ENCODE results near the gene KRT79. TPM values are rescaled to one million over a fixed set of nuclear protein-coding genes. Genes with fewer than 3 reads are reported as not detected.

Gene KRT79
- total RNA-seq, 6 experiments from 2014 or later, result not detected

DNA sequence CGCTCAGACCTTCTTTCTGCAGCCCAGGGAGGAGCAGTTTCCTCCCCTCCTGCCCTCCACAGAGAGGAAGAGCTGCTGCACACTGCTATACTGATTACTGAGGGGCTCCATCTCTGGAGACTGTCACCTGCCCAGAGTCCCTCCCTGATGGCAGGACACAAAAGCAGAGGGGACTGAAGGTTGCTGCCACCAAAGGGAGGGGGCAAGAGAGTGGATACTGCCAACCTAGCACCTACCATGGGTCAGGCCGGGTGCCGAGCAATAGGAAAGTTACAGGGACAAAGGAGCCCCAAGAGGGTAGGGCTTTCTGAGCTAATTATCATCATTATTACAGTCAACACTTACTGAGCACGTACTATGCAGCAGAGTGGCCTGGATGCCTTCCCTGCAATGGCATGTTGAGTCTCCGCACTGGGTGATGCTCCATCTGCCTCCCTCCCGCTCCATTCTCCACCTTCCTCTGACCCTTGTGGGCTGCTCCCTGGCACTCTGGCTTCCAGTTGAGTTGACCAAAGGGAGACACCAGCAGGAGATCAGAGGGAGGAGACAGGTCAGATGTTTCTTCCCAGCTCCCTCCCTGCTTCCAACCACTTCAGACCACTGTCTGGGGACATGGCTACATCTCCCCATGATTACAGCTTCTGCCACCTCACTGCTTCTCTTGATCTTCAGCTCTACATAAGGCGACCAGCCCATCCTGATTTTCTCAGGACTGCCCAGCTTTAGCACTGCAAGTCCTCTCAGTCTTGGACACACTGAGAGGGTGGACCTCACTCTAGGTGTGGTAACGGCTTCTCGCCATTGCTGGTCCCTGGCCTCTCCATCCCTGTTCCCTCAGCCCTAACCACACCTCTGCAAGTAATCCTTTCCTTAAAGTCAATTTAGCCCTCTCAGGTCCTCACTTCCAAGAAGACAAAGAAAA is 2.6 kb upstream of the KRT79 start:
- Histone ChIP-seq H3K27me3 (no peaks in the 10 kb centered on the region), H3K4me3 (no peak overlapping the region), H3K27ac (no peak overlapping the region), H3K4me1 (no peaks in the 10 kb centered on the region), H3K36me3 (no peaks in the 10 kb centered on the region), H3K9me3 (no peaks in the 10 kb centered on the region)
- peak in 1 of 4 donors; percentile 8 for ATAC-seq
- no peak for TF ChIP-seq POLR2A (IDR thresholded peaks at IDR 0.05)
- TF ChIP-seq, protein P1, sequence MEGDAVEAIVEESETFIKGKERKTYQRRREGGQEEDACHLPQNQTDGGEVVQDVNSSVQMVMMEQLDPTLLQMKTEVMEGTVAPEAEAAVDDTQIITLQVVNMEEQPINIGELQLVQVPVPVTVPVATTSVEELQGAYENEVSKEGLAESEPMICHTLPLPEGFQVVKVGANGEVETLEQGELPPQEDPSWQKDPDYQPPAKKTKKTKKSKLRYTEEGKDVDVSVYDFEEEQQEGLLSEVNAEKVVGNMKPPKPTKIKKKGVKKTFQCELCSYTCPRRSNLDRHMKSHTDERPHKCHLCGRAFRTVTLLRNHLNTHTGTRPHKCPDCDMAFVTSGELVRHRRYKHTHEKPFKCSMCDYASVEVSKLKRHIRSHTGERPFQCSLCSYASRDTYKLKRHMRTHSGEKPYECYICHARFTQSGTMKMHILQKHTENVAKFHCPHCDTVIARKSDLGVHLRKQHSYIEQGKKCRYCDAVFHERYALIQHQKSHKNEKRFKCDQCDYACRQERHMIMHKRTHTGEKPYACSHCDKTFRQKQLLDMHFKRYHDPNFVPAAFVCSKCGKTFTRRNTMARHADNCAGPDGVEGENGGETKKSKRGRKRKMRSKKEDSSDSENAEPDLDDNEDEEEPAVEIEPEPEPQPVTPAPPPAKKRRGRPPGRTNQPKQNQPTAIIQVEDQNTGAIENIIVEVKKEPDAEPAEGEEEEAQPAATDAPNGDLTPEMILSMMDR (IDR thresholded peaks at IDR 0.05), result no peak
- 65% methylated on average over 4 of the region's 9 CpGs for WGBS (ENCODE audit: insufficient coverage, low coverage, low lambda C conversion rate, missing lambda C conversion rate)
- intact Hi-C loops (cut with DNase I), result no loop called here
- DNase-seq, result no peak

DNA sequence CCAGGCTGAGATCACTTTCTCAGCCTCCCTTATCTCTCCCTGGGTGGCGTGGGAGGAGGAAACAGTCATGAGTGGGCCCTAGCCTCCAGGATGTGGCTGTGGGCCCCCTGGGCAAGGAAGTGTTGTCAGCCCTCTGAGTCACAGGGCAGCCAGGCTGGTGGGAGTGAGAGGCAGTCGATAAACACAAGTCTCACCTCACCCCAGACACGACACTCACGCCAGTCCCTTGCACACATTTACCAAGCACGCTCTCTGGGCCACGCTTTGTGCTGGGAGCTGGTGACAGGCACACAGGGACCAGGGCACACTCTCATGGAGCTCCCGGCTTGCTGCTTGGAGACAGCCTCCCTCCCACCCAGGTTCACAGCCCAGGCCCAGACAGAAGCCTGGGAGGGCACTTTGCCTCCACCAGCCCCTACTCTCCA is 1.9 kb upstream of the KRT79 start:
- no peaks in the 10 kb centered on the region for H3K27me3 ChIP-seq
- no peak overlapping the region for H3K27ac ChIP-seq
- no peak for TF ChIP-seq POLR2A (IDR thresholded peaks at IDR 0.05)
- TF ChIP-seq, protein P1 (IDR thresholded peaks at IDR 0.05), result no peak
- DNase-seq, result no peak
- H3K4me1 ChIP-seq, result no peaks in the 10 kb centered on the region
- no peaks in the 10 kb centered on the region for H3K9me3 ChIP-seq
- 56% methylated on average over 3 of the region's 7 CpGs for WGBS (ENCODE audit: insufficient coverage, low coverage, low lambda C conversion rate, missing lambda C conversion rate)
- intact Hi-C loops (cut with DNase I), result no loop called here
- H3K4me3 ChIP-seq, result no peak overlapping the region
- ATAC-seq, result no peak
- H3K36me3 ChIP-seq, result no peaks in the 10 kb centered on the region

DNA sequence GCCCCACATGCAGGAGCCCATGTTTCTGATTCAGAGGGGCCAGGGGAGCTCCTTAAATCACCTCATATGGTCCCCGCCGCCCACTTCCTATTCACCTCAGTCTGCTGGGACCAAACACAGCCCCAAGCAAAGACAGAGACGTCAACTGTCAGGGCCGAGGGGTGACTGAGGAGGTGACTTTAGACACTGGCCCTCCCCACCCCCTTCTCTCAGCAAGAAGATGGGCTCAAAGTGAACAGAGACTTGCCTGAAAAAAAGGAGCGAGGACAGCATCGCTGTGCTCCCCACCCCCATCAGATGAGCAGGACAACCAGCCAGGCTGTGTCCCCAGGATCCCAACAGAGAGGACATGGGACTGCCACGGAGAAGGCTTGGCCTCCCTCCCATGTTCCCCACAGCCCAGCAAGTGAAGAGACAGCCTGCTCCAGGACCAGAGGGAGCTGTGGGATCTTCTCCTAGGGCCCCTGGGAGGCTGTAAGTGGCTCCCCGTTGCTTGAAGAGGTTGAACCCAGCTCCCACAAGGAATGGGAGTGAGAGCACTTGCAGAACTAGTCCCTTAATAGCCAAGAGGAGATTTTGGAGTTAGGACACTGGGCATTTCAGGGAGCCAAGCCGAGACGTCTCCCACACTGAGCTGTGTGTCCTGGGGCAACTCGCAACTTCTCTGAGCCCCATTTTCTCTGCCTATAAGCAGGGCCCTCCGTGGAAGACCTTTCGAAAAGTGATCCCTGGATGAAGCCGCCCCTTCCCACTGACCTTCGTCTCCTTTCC is 1.3 kb upstream of the KRT79 start:
- no peak for TF ChIP-seq POLR2A (IDR thresholded peaks at IDR 0.05)
- TF ChIP-seq, protein P1 (IDR thresholded peaks at IDR 0.05), result no peak
- no peaks in the 10 kb centered on the region for H3K4me1 ChIP-seq
- H3K36me3 ChIP-seq, result no peaks in the 10 kb centered on the region
- no peak overlapping the region for H3K27ac ChIP-seq
- no peaks in the 10 kb centered on the region for H3K27me3 ChIP-seq
- DNase-seq (no peak), ATAC-seq (no peak)
- H3K4me3 ChIP-seq, result no peak overlapping the region
- H3K9me3 ChIP-seq, result no peaks in the 10 kb centered on the region
- WGBS (ENCODE audit: insufficient coverage, low coverage, low lambda C conversion rate, missing lambda C conversion rate), result 57% methylated on average over 6 of the region's 15 CpGs
- intact Hi-C loops (cut with DNase I), result no loop called here

DNA sequence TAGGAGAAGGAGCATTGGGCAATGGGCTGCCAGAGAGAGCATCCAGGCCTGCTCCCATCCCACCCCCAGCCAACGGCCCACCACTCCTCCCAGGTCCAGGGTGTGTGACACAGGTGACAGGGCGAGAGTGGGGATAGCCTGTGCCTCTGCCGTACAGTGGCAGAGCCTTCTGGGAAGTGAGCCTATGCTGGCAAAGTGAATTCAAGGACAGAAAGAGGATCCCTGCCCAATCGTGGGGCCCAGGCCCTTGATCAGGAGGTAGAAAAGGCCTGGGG is 553 bp upstream of the KRT79 start:
- ATAC-seq (no peak), DNase-seq (no peak)
- TF ChIP-seq, protein P1 (IDR thresholded peaks at IDR 0.05), result no peak
- TF ChIP-seq POLR2A (IDR thresholded peaks at IDR 0.05), result no peak
- no peaks in the 10 kb centered on the region for H3K9me3 ChIP-seq
- no peak overlapping the region for H3K4me3 ChIP-seq
- intact Hi-C loops (cut with DNase I), result no loop called here
- no peaks in the 10 kb centered on the region for H3K27me3 ChIP-seq
- H3K36me3 ChIP-seq, result no peaks in the 10 kb centered on the region
- H3K27ac ChIP-seq, result no peak overlapping the region
- 42% methylated on average over 3 of the region's 4 CpGs for WGBS (ENCODE audit: insufficient coverage, low coverage, low lambda C conversion rate, missing lambda C conversion rate)
- no peaks in the 10 kb centered on the region for H3K4me1 ChIP-seq
